Astrocyte (in vitro differentiated cells and primary cell): Measurements from ENCODE around the gene STEAP4. TPM values are rescaled to one million over a fixed set of nuclear protein-coding genes. Genes with fewer than 3 reads are reported as not detected.

Source experiments
- DNase-seq: peaks from one replicate; pipeline ENCODE4 v3.0.0-alpha.2; 2010; ENCODE audit warnings: low read depth
- FAIRE-seq: peaks from 2 replicates; lab custom pipeline; 2011; peaks lifted over from hg19 to GRCh38; lab: Jason Lieb, UNC
- H2AFZ ChIP-seq: 2 replicates; pipeline ENCODE4 v1.6.0; 2012; ENCODE audit warnings: low read depth, low read length, inconsistent platforms
- H3K27ac ChIP-seq: 2 replicates; pipeline ENCODE4 v1.5.1; 2011; ENCODE audit warnings: low read depth, low read length, inconsistent platforms
- H3K27me3 ChIP-seq: 2 replicates; pipeline ENCODE4 v1.6.0; 2011; ENCODE audit warnings: low read length, inconsistent platforms; ENCODE audit not compliant: insufficient read depth
- H3K36me3 ChIP-seq: 2 replicates; pipeline ENCODE4 v1.5.1; 2011; ENCODE audit warnings: low read length, inconsistent platforms; ENCODE audit not compliant: insufficient read depth
- H3K4me1 ChIP-seq: 2 replicates; pipeline ENCODE4 v1.5.1; 2011; ENCODE audit warnings: low read length, inconsistent platforms; ENCODE audit not compliant: insufficient read depth
- H3K4me2 ChIP-seq: 2 replicates; pipeline ENCODE4 v1.6.0; 2012; ENCODE audit warnings: low read length, inconsistent platforms
- H3K4me3 ChIP-seq: 2 replicates; pipeline ENCODE4 v1.5.1; 2011; ENCODE audit warnings: low read depth, mild to moderate bottlenecking, low read length, inconsistent platforms; ENCODE audit not compliant: insufficient read depth
- H3K79me2 ChIP-seq: 2 replicates; pipeline ENCODE4 v1.6.0; 2012; ENCODE audit warnings: mild to moderate bottlenecking, low read length, inconsistent platforms; ENCODE audit not compliant: insufficient read depth
- H3K9ac ChIP-seq: 2 replicates; pipeline ENCODE4 v1.6.0; 2012; ENCODE audit warnings: mild to moderate bottlenecking, low read length, inconsistent platforms
- H3K9me3 ChIP-seq: 2 replicates; pipeline ENCODE4 v1.5.1; 2012; ENCODE audit warnings: low read depth, mild to moderate bottlenecking, low read length, inconsistent platforms; ENCODE audit not compliant: insufficient read depth
- H4K20me1 ChIP-seq: 2 replicates; pipeline ENCODE4 v1.6.0; 2012; ENCODE audit warnings: low read length, inconsistent platforms; ENCODE audit not compliant: insufficient read depth
- H3K27ac Mint-ChIP-seq: one replicate; pipeline ENCODE4 v1.8.0; 2021; ENCODE audit warnings: mild to moderate bottlenecking, mixed read lengths; ENCODE audit not compliant: unreplicated experiment
- H3K27me3 Mint-ChIP-seq: one replicate; pipeline ENCODE4 v1.8.0; 2021; ENCODE audit warnings: low read depth, mixed read lengths; ENCODE audit not compliant: unreplicated experiment
- H3K36me3 Mint-ChIP-seq: one replicate; pipeline ENCODE4 v1.8.0; 2021; ENCODE audit warnings: low read depth, mixed read lengths; ENCODE audit not compliant: unreplicated experiment
- H3K4me1 Mint-ChIP-seq: one replicate; pipeline ENCODE4 v1.8.0; 2021; ENCODE audit warnings: low read depth, mixed read lengths; ENCODE audit not compliant: unreplicated experiment
- H3K4me3 Mint-ChIP-seq: one replicate; pipeline ENCODE4 v1.8.0; 2021; ENCODE audit warnings: mild to moderate bottlenecking, moderate library complexity, mixed read lengths; ENCODE audit not compliant: unreplicated experiment
- H3K9me3 Mint-ChIP-seq: one replicate; pipeline ENCODE4 v1.8.0; 2021; ENCODE audit warnings: mild to moderate bottlenecking, mixed read lengths; ENCODE audit not compliant: unreplicated experiment
- EZH2 ChIP-seq: IDR thresholded peaks from 2 replicates; pipeline ENCODE4 v1.6.1; 2012; ENCODE audit warnings: mild to moderate bottlenecking, low read length, inconsistent platforms; ENCODE audit not compliant: insufficient read depth
- total RNA-seq: library from RNA; stranded (reverse); gene quantifications from 2 replicates; pipeline ENCODE4 v1.2.1, GENCODE V29; 2021
- TF ChIP-seq, protein P1 (sequence below): IDR thresholded peaks from 2 replicates; pipeline ENCODE4 v1.5.1; 2011; ENCODE audit warnings: low read depth, mild to moderate bottlenecking, inconsistent platforms, low read length, moderate library complexity; ENCODE audit not compliant: insufficient read depth

The STEAP4 gene
- total RNA-seq, 1 donor from 2014 or later, result not detected

DNA sequence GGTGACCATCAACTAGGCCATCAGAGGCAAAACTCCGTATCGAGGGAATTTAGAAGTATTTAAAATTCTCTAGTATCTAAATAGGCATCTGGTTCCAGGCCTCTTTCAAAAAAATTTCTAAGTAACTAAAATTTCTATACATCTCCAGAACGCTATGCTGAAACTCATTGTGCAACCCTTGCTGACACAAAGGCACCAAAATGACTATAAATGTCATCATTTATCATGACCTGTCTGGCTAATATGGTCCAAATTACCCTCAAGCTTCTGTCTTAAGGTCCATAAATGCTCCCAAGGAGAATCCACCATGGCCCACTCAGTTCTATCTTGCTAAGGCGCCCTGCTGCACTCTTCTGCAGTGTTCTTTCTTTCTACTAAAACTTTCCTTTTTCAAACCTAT is 16.2 kb downstream of the STEAP4 start:
- no peaks in the 10 kb centered on the region for H3K27me3 Mint-ChIP-seq
- DNase-seq (no peak), FAIRE-seq (no peak)
- Histone ChIP-seq H3K79me2 (no peaks in the 10 kb centered on the region), H2AFZ (no peak overlapping the region), H3K9me3 (peaks cover 5% of the 10 kb centered on the region), H3K9ac (no peak overlapping the region), H3K4me1 (no peaks in the 10 kb centered on the region), H3K4me3 (no peak overlapping the region), H3K27ac (no peak overlapping the region), H3K4me2 (no peak overlapping the region), H3K36me3 (no peaks in the 10 kb centered on the region), H3K27me3 (no peaks in the 10 kb centered on the region), H4K20me1 (no peaks in the 10 kb centered on the region)
- H3K27ac Mint-ChIP-seq, result no peak overlapping the region
- no peak overlapping the region for H3K4me3 Mint-ChIP-seq
- TF ChIP-seq EZH2, result no peak
- TF ChIP-seq, protein P1, sequence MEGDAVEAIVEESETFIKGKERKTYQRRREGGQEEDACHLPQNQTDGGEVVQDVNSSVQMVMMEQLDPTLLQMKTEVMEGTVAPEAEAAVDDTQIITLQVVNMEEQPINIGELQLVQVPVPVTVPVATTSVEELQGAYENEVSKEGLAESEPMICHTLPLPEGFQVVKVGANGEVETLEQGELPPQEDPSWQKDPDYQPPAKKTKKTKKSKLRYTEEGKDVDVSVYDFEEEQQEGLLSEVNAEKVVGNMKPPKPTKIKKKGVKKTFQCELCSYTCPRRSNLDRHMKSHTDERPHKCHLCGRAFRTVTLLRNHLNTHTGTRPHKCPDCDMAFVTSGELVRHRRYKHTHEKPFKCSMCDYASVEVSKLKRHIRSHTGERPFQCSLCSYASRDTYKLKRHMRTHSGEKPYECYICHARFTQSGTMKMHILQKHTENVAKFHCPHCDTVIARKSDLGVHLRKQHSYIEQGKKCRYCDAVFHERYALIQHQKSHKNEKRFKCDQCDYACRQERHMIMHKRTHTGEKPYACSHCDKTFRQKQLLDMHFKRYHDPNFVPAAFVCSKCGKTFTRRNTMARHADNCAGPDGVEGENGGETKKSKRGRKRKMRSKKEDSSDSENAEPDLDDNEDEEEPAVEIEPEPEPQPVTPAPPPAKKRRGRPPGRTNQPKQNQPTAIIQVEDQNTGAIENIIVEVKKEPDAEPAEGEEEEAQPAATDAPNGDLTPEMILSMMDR, result no peak
- no peaks in the 10 kb centered on the region for H3K36me3 Mint-ChIP-seq
- H3K4me1 Mint-ChIP-seq, result peaks cover 8% of the 10 kb centered on the region
- H3K9me3 Mint-ChIP-seq, result peaks cover 2% of the 10 kb centered on the region

DNA sequence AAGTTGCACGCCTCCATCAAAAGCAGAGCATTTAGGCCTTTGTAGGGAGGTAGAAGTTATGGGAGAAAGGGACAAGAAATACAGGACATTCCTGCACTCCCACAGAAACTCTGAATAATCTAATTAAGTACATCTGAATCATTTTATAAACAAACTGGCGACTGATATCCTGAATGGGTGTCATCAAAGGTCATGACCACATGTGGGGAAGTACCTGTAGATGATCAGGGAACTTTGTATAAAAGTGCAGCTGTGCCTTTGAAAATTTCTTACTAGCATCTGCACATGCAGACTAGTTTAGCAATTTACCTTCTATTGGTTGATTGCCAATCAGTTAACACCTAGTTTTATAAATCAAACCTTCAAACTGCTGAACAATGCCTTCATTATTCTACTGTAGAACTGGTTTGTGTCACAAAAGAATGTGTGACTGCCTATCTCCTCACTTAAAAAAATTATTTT is 17.1 kb downstream of the STEAP4 start:
- no peaks in the 10 kb centered on the region for H3K36me3 ChIP-seq
- no peak overlapping the region for H3K27ac Mint-ChIP-seq
- H3K9me3 ChIP-seq, result peaks cover 5% of the 10 kb centered on the region
- H3K79me2 ChIP-seq, result no peaks in the 10 kb centered on the region
- H3K27ac ChIP-seq, result no peak overlapping the region
- H3K4me3 ChIP-seq, result no peak overlapping the region
- FAIRE-seq (no peak), DNase-seq (peak; percentile 85)
- no peaks in the 10 kb centered on the region for H3K4me1 ChIP-seq
- no peak overlapping the region for H3K4me2 ChIP-seq
- peaks cover 2% of the 10 kb centered on the region for H3K9me3 Mint-ChIP-seq
- no peaks in the 10 kb centered on the region for H3K36me3 Mint-ChIP-seq
- H3K4me1 Mint-ChIP-seq, result peaks cover 8% of the 10 kb centered on the region
- no peak overlapping the region for H3K9ac ChIP-seq
- H2AFZ ChIP-seq, result no peak overlapping the region
- no peaks in the 10 kb centered on the region for H4K20me1 ChIP-seq
- H3K4me3 Mint-ChIP-seq, result no peak overlapping the region
- H3K27me3 Mint-ChIP-seq, result no peaks in the 10 kb centered on the region
- no peaks in the 10 kb centered on the region for H3K27me3 ChIP-seq
- TF ChIP-seq, protein P1, result no peak

DNA sequence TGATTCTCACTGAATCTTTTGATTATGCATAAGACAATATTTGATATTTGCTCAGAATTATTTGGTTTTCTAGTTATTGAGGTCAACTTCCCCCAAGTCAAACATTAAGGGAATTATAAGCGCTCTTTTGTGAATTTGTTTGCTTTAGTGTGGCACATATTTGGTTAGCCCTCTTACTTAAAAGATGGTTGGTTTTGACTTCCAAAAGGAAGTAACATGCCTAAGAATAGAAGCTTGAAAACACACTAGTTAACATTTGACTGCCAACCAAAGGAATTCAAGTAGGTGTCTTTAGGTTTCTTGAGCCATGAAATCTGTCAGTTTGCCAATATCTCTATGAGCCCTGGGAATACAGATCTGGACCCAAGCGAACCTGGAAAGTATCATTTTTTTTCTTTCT is 24.9 kb downstream of the STEAP4 start:
- FAIRE-seq (no peak), DNase-seq (no peak)
- Mint-ChIP-seq H3K9me3 (no peaks in the 10 kb centered on the region), H3K27ac (no peak overlapping the region), H3K4me1 (peaks cover 7% of the 10 kb centered on the region), H3K4me3 (no peak overlapping the region), H3K27me3 (no peaks in the 10 kb centered on the region), H3K36me3 (no peaks in the 10 kb centered on the region)
- Histone ChIP-seq H3K4me2 (no peak overlapping the region), H3K4me3 (no peak overlapping the region), H4K20me1 (no peaks in the 10 kb centered on the region), H3K9ac (no peak overlapping the region), H3K79me2 (no peaks in the 10 kb centered on the region), H3K36me3 (no peaks in the 10 kb centered on the region), H3K4me1 (no peaks in the 10 kb centered on the region), H2AFZ (no peak overlapping the region), H3K27me3 (no peaks in the 10 kb centered on the region), H3K27ac (no peak overlapping the region), H3K9me3 (peaks cover under 1% of the 10 kb centered on the region)
- TF ChIP-seq EZH2, result no peak
- TF ChIP-seq, protein P1, result no peak
